ENCODE data around the gene MON2.

MON2 gene

DNA sequence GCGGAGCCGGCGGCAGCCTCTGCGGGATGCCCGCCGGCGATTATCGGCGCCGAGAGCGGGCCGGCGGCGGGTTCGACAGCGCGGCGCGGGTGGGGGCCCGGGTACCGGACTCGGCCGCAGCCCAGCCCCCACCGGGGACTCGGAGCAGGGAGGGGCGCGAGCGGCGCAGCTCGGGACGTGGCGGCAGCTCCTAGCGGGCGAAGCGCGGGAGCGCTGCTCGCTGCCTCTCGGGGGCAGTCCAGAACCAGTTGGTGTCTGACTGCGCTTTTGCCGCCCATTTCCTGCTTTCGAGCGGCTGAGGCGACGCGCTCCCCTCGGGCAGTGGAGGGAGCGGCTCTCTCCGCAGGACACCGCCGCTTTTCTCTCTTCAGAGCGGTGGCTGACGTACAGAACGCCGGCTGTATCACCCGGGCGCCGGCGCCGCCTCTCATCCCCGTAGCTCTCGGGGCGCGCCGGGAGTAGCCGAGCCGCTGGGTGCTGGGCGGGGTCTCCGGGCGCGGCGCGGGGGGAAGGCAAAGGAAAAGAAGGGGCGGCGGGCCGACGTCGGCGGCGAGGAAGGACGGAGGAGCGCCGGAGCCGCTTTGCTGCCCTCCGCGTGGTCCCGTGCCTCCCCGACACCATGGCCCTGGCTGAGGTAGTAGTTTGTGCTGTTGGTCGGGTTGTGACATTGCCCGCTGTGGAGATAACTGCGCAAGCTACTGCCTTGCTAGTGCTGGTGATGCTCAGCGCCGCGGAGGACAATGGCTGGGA is 136.6 kb downstream of the MON2 start:
- DNase-seq, result peak; percentile 89
- H3K36me3 ChIP-seq (ENCODE audit: control insufficient read depth in 1 of 2, insufficient read depth in 2 of 2, low read depth in 1 of 2, low read length in 2 of 2), result peaks cover 0 to 25% of the 10 kb centered on the region in 2 experiments
- peak overlapping the region; percentile 98 to 100 for H3K4ac ChIP-seq (ENCODE audit: low read depth in 1 of 2, low read length in 2 of 2)
- peaks cover 2% of the 10 kb centered on the region for H3K79me1 ChIP-seq (replicated peaks; ENCODE audit: low read length, poor library complexity, severe bottlenecking)
- H2BK120ac ChIP-seq (ENCODE audit: low read depth, low read length), result peak overlapping the region; percentile 99
- H2AFZ ChIP-seq (ENCODE audit: low read depth, low read length), result peak overlapping the region; percentile 75
- H4K8ac ChIP-seq (ENCODE audit: low read length), result peak overlapping the region; percentile 100
- H3K18ac ChIP-seq (ENCODE audit: low read depth in 1 of 2, low read length in 2 of 2), result peak overlapping the region; percentile 88 to 97
- no peaks in the 10 kb centered on the region for H3K9me3 ChIP-seq (ENCODE audit: control insufficient read depth, low read length)
- peak overlapping the region; percentile 99 for H2BK15ac ChIP-seq (ENCODE audit: low read depth, poor library complexity, severe bottlenecking)
- H3K4me3 ChIP-seq (ENCODE audit: insufficient read depth in 1 of 2, low read depth in 1 of 2, low read length in 2 of 2), result peak overlapping the region; percentile 83 to 91
- peaks cover 2% of the 10 kb centered on the region for H3K4me1 ChIP-seq (ENCODE audit: control insufficient read depth, insufficient read depth, low read depth, low read length)
- H3K9ac ChIP-seq (ENCODE audit: low read length), result peak overlapping the region; percentile 98
- peak overlapping the region; percentile 98 for H2BK5ac ChIP-seq (ENCODE audit: low read depth, low read length, poor library complexity, severe bottlenecking)
- H3K4me2 ChIP-seq (ENCODE audit: low read length, poor library complexity, severe bottlenecking), result peak overlapping the region; percentile 72
- H3K14ac ChIP-seq (ENCODE audit: low read length in 2 of 2), result peak overlapping the region; percentile 99 to 100
- peak overlapping the region; percentile 87 for H2AK5ac ChIP-seq (ENCODE audit: low read length, severe bottlenecking)
- peak overlapping the region; percentile 100 for H4K91ac ChIP-seq (ENCODE audit: low read length)
- H3K27ac ChIP-seq (ENCODE audit: low read length, poor library complexity, severe bottlenecking), result peak overlapping the region; percentile 100
- H2BK12ac ChIP-seq (ENCODE audit: low read length in 2 of 2), result no peak overlapping the region
- WGBS, result under 1% methylated on average over 85 of the region's 94 CpGs
- H3K23ac ChIP-seq (ENCODE audit: low read length in 2 of 2), result peak overlapping the region; percentile 66 to 93
- H3K27me3 ChIP-seq (ENCODE audit: control insufficient read depth in 1 of 2, insufficient read depth in 1 of 2, low read length in 2 of 2), result no peaks in the 10 kb centered on the region

DNA sequence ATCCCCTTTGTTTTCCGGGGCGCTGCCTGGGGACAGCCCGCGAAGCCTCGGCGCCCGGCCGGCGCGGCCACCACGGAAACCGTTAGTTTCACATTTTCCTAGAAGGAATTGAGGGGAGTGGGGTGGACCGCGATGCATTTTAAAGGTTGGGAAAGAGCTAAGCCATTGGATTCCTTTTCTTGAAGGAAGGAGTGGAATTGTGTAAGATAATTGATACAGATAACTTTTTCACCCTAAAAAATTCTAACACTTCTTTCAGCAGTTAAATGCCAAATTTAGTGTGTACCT is 137.1 kb downstream of the MON2 start:
- H3K4me1 ChIP-seq (ENCODE audit: control insufficient read depth, insufficient read depth, low read depth, low read length), result peaks cover 2% of the 10 kb centered on the region
- H2AFZ ChIP-seq (ENCODE audit: low read depth, low read length), result peak overlapping the region; percentile 15
- H3K9me3 ChIP-seq (ENCODE audit: control insufficient read depth, low read length), result no peaks in the 10 kb centered on the region
- peak overlapping the region; percentile 86 for H2BK15ac ChIP-seq (ENCODE audit: low read depth, poor library complexity, severe bottlenecking)
- H3K27ac ChIP-seq (ENCODE audit: low read length, poor library complexity, severe bottlenecking), result peak overlapping the region; percentile 74
- WGBS, result 0% methylated on average over 10 of the region's 14 CpGs
- H3K14ac ChIP-seq (ENCODE audit: low read length in 2 of 2), result peak overlapping the region in 1 of 2 experiments; percentile 99
- peak overlapping the region; percentile 80 to 100 for H3K4ac ChIP-seq (ENCODE audit: low read depth in 1 of 2, low read length in 2 of 2)
- H3K79me1 ChIP-seq (replicated peaks; ENCODE audit: low read length, poor library complexity, severe bottlenecking), result peaks cover 2% of the 10 kb centered on the region
- DNase-seq, result no peak
- H2AK5ac ChIP-seq (ENCODE audit: low read length, severe bottlenecking), result peak overlapping the region; percentile 87
- H4K91ac ChIP-seq (ENCODE audit: low read length), result peak overlapping the region; percentile 100
- H3K4me2 ChIP-seq (ENCODE audit: low read length, poor library complexity, severe bottlenecking), result peak overlapping the region; percentile 64
- H3K18ac ChIP-seq (ENCODE audit: low read depth in 1 of 2, low read length in 2 of 2), result peak overlapping the region; percentile 88 to 97
- no peak overlapping the region for H2BK12ac ChIP-seq (ENCODE audit: low read length in 2 of 2)
- peak overlapping the region; percentile 83 to 91 for H3K4me3 ChIP-seq (ENCODE audit: insufficient read depth in 1 of 2, low read depth in 1 of 2, low read length in 2 of 2)
- H3K27me3 ChIP-seq (ENCODE audit: control insufficient read depth in 1 of 2, insufficient read depth in 1 of 2, low read length in 2 of 2), result no peaks in the 10 kb centered on the region
- peak overlapping the region; percentile 98 for H3K9ac ChIP-seq (ENCODE audit: low read length)
- peaks cover 0 to 26% of the 10 kb centered on the region in 2 experiments for H3K36me3 ChIP-seq (ENCODE audit: control insufficient read depth in 1 of 2, insufficient read depth in 2 of 2, low read depth in 1 of 2, low read length in 2 of 2)
- peak overlapping the region; percentile 92 for H4K8ac ChIP-seq (ENCODE audit: low read length)
- peak overlapping the region; percentile 99 for H2BK120ac ChIP-seq (ENCODE audit: low read depth, low read length)
- H3K23ac ChIP-seq (ENCODE audit: low read length in 2 of 2), result peak overlapping the region; percentile 20 to 93
- peak overlapping the region; percentile 75 for H2BK5ac ChIP-seq (ENCODE audit: low read depth, low read length, poor library complexity, severe bottlenecking)

DNA sequence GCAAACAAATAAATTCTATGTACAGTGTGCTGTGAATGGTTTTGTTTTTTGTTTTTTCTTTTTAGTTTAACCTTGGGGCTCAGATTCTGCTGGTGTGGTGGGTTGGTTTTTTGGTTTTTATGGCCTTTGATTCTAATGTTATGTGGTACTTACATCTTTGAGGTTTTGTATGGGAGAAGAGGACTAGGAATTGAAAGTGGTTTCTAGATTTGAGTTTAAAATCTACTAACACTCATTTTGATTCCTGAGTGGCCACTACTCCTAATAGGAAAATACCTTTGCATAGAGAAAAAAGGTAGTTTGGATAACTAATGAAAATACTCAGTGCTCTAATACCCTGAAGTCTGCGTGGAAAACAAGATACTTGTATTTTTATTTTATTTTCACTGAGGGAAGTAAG is 137.7 kb downstream of the MON2 start:
- Histone ChIP-seq H3K23ac (ENCODE audit: low read length in 2 of 2) (no peak overlapping the region), H2BK12ac (ENCODE audit: low read length in 2 of 2) (no peak overlapping the region), H3K4ac (ENCODE audit: low read depth in 1 of 2, low read length in 2 of 2) (no peak overlapping the region), H3K27me3 (ENCODE audit: control insufficient read depth in 1 of 2, insufficient read depth in 1 of 2, low read length in 2 of 2) (no peaks in the 10 kb centered on the region), H2BK120ac (ENCODE audit: low read depth, low read length) (no peak overlapping the region), H3K9ac (ENCODE audit: low read length) (peak overlapping the region; percentile 98), H3K36me3 (ENCODE audit: control insufficient read depth in 1 of 2, insufficient read depth in 2 of 2, low read depth in 1 of 2, low read length in 2 of 2) (peaks cover 0 to 30% of the 10 kb centered on the region in 2 experiments), H2AK5ac (ENCODE audit: low read length, severe bottlenecking) (no peak overlapping the region), H2BK5ac (ENCODE audit: low read depth, low read length, poor library complexity, severe bottlenecking) (no peak overlapping the region), H3K4me1 (ENCODE audit: control insufficient read depth, insufficient read depth, low read depth, low read length) (peaks cover 2% of the 10 kb centered on the region), H2BK15ac (ENCODE audit: low read depth, poor library complexity, severe bottlenecking) (no peak overlapping the region), H3K14ac (ENCODE audit: low read length in 2 of 2) (no peak overlapping the region), H3K4me3 (ENCODE audit: insufficient read depth in 1 of 2, low read depth in 1 of 2, low read length in 2 of 2) (peak overlapping the region in 1 of 2 experiments; percentile 91), H3K18ac (ENCODE audit: low read depth in 1 of 2, low read length in 2 of 2) (no peak overlapping the region), H3K4me2 (ENCODE audit: low read length, poor library complexity, severe bottlenecking) (peak overlapping the region; percentile 21), H3K27ac (ENCODE audit: low read length, poor library complexity, severe bottlenecking) (no peak overlapping the region), H3K79me1 (replicated peaks; ENCODE audit: low read length, poor library complexity, severe bottlenecking) (peaks cover 2% of the 10 kb centered on the region), H4K8ac (ENCODE audit: low read length) (no peak overlapping the region), H3K9me3 (ENCODE audit: control insufficient read depth, low read length) (no peaks in the 10 kb centered on the region), H4K91ac (ENCODE audit: low read length) (no peak overlapping the region), H2AFZ (ENCODE audit: low read depth, low read length) (no peak overlapping the region)
- 20% methylated on average over 1 of the region's 1 CpG for WGBS
- DNase-seq, result no peak

DNA sequence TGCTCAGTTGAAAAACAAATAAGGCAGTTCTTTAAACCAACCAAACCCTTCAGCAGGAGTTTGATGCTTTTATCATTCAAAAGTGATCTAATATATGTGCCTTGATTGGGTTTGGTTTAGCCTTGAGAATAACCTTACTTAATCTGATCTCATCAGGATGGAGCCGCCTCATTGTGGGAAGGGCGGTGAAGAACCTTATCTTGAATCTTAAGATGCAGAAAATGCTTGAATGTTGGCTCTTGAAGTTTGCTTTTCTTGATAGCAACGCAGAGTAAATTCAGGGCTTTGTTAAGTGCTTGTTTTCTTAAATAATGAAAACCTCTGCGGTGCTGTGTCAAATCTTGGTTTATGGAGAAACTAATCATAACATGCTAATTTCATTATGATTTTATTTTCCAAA is 138.2 kb downstream of the MON2 start:
- Histone ChIP-seq H2AK5ac (ENCODE audit: low read length, severe bottlenecking) (no peak overlapping the region), H3K18ac (ENCODE audit: low read depth in 1 of 2, low read length in 2 of 2) (no peak overlapping the region), H3K27me3 (ENCODE audit: control insufficient read depth in 1 of 2, insufficient read depth in 1 of 2, low read length in 2 of 2) (no peaks in the 10 kb centered on the region), H3K9me3 (ENCODE audit: control insufficient read depth, low read length) (no peaks in the 10 kb centered on the region), H4K91ac (ENCODE audit: low read length) (no peak overlapping the region), H2BK12ac (ENCODE audit: low read length in 2 of 2) (no peak overlapping the region), H3K23ac (ENCODE audit: low read length in 2 of 2) (no peak overlapping the region), H3K4me2 (ENCODE audit: low read length, poor library complexity, severe bottlenecking) (peak overlapping the region; percentile 77), H4K8ac (ENCODE audit: low read length) (no peak overlapping the region), H2BK120ac (ENCODE audit: low read depth, low read length) (no peak overlapping the region), H3K27ac (ENCODE audit: low read length, poor library complexity, severe bottlenecking) (no peak overlapping the region), H2BK5ac (ENCODE audit: low read depth, low read length, poor library complexity, severe bottlenecking) (no peak overlapping the region), H3K4ac (ENCODE audit: low read depth in 1 of 2, low read length in 2 of 2) (no peak overlapping the region), H2AFZ (ENCODE audit: low read depth, low read length) (no peak overlapping the region), H3K36me3 (ENCODE audit: control insufficient read depth in 1 of 2, insufficient read depth in 2 of 2, low read depth in 1 of 2, low read length in 2 of 2) (peaks cover 0 to 30% of the 10 kb centered on the region in 2 experiments), H3K79me1 (replicated peaks; ENCODE audit: low read length, poor library complexity, severe bottlenecking) (peaks cover 2% of the 10 kb centered on the region), H3K14ac (ENCODE audit: low read length in 2 of 2) (no peak overlapping the region), H3K4me3 (ENCODE audit: insufficient read depth in 1 of 2, low read depth in 1 of 2, low read length in 2 of 2) (peak overlapping the region in 1 of 2 experiments; percentile 91), H2BK15ac (ENCODE audit: low read depth, poor library complexity, severe bottlenecking) (no peak overlapping the region), H3K4me1 (ENCODE audit: control insufficient read depth, insufficient read depth, low read depth, low read length) (peaks cover 2% of the 10 kb centered on the region), H3K9ac (ENCODE audit: low read length) (peak overlapping the region; percentile 98)
- peak; percentile 42 for DNase-seq
- 20% methylated on average over 4 of the region's 4 CpGs for WGBS

Data from mesenchymal stem cell (in vitro differentiated cells and primary cell).